ENCODE results near the gene ITPKC.

Gene ITPKC

DNA sequence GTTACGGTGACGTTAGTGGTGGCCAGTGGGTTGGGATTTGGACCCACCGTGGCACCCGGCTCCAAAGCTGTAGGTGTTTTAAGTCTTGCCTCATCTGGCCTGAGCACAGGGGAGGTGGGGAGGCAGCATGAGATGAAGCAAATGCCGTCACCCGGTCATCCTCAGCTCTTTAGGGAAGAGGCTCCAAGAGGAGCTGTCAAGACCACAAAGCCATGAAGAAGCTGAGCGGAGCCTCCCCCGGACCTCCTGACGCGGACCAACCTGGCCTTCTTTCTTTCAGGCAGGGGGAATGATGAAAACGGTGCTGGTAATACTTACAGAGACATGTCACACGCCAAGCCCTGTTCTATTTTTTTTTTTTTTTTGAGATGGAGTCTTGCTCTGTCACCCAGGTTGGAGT lies 26.0 kb downstream of the ITPKC start:
- TF ChIP-seq, protein P1, sequence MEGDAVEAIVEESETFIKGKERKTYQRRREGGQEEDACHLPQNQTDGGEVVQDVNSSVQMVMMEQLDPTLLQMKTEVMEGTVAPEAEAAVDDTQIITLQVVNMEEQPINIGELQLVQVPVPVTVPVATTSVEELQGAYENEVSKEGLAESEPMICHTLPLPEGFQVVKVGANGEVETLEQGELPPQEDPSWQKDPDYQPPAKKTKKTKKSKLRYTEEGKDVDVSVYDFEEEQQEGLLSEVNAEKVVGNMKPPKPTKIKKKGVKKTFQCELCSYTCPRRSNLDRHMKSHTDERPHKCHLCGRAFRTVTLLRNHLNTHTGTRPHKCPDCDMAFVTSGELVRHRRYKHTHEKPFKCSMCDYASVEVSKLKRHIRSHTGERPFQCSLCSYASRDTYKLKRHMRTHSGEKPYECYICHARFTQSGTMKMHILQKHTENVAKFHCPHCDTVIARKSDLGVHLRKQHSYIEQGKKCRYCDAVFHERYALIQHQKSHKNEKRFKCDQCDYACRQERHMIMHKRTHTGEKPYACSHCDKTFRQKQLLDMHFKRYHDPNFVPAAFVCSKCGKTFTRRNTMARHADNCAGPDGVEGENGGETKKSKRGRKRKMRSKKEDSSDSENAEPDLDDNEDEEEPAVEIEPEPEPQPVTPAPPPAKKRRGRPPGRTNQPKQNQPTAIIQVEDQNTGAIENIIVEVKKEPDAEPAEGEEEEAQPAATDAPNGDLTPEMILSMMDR (conservative IDR thresholded peaks at IDR 0.05; ENCODE audit: low read depth, low read length): no peak
- H3K36me3 ChIP-seq (ENCODE audit: insufficient read depth): no peaks in the 10 kb centered on the region
- no peaks in the 10 kb centered on the region for H3K4me1 ChIP-seq (ENCODE audit: low read depth, poor library complexity, severe bottlenecking)
- H3K27ac ChIP-seq: no peak overlapping the region
- no peak overlapping the region for H3K9ac ChIP-seq
- no peak overlapping the region for H2AFZ ChIP-seq (ENCODE audit: low read depth)
- H3K79me2 ChIP-seq (ENCODE audit: insufficient read depth, low read depth): no peaks in the 10 kb centered on the region
- no peaks in the 10 kb centered on the region for H4K20me1 ChIP-seq (ENCODE audit: insufficient read depth)
- no peak overlapping the region for H3K4me2 ChIP-seq
- no peaks in the 10 kb centered on the region for H3K27me3 ChIP-seq (ENCODE audit: insufficient read depth, low read depth)
- no peak overlapping the region for H3K4me3 ChIP-seq (IDR thresholded peaks at IDR 0.05; ENCODE audit: insufficient read depth, low read depth, low read length)

DNA sequence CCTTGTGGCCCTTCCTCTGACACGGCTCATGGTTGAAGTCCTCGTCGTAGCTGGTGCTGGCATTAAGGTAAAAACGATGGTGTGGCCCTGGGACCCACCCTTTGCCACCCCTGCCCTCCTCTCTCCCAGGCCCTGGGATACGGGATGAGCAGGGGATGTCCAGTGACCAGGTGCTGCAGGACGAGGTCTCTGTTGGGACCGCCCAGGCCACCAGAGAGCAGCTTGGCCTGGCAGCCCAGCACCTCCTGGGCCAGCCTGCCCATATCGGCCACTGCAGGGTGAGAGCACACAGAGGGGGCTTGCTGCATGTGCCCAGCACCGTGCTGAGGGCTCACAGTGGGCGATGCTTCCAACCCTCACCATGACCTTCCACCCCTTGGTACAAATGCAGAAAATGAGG lies 27.0 kb downstream of the ITPKC start:
- TF ChIP-seq, protein P1 (conservative IDR thresholded peaks at IDR 0.05; ENCODE audit: low read depth, low read length): no peak
- Histone ChIP-seq H3K27me3 (ENCODE audit: insufficient read depth, low read depth) (no peaks in the 10 kb centered on the region), H3K27ac (no peak overlapping the region), H3K4me2 (no peak overlapping the region), H3K36me3 (ENCODE audit: insufficient read depth) (no peaks in the 10 kb centered on the region), H2AFZ (ENCODE audit: low read depth) (no peak overlapping the region), H3K4me3 (IDR thresholded peaks at IDR 0.05; ENCODE audit: insufficient read depth, low read depth, low read length) (no peak overlapping the region), H3K9ac (no peak overlapping the region), H3K4me1 (ENCODE audit: low read depth, poor library complexity, severe bottlenecking) (peaks cover 3% of the 10 kb centered on the region), H3K79me2 (ENCODE audit: insufficient read depth, low read depth) (no peaks in the 10 kb centered on the region), H4K20me1 (ENCODE audit: insufficient read depth) (no peaks in the 10 kb centered on the region)

DNA sequence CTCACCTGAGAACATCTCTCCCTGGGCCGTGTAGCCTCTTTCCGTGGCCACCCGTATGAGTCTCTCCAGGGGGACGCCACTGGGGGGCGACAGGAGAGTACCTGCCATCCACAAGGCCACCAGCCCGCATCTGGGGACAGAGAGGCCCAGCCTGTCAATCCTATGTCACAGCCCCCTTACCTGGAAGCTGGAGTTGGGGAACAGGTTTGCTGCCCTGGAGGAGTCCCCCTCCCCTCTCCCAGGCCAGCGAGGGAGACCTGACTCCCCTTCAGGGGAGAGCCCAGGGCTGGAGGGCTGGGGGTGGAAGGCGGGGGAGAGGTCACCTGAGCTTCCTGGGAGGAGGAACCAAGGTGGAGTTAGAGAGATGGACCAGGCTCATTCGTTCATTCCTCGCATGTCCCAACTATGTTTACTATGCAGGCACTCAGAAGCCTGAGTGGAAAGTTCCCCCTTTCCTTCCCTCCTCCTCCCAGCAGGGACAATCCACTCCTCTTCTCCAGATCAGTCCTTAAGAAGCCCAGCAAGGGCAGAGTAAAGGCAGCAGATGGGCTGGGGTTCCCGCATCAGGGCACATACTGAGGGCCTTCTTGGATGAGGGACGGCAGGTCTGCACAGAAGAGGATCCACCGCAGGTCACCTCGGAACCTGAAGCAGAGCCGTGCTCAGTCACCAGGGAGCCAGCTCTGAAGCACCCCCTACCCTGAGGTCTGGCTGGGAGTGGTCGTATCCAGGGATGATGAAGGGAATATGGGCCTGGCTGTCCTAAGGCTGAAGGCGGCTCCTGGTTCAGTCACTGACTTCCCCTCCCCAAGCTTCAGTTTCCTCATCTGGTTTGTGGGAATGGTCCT lies 27.9 kb downstream of the ITPKC start:
- Histone ChIP-seq H2AFZ (ENCODE audit: low read depth) (no peak overlapping the region), H3K27me3 (ENCODE audit: insufficient read depth, low read depth) (no peaks in the 10 kb centered on the region), H3K4me2 (no peak overlapping the region), H3K4me1 (ENCODE audit: low read depth, poor library complexity, severe bottlenecking) (peaks cover 10% of the 10 kb centered on the region), H3K36me3 (ENCODE audit: insufficient read depth) (no peaks in the 10 kb centered on the region), H3K79me2 (ENCODE audit: insufficient read depth, low read depth) (no peaks in the 10 kb centered on the region), H3K4me3 (IDR thresholded peaks at IDR 0.05; ENCODE audit: insufficient read depth, low read depth, low read length) (no peak overlapping the region), H3K9ac (no peak overlapping the region), H3K27ac (no peak overlapping the region), H4K20me1 (ENCODE audit: insufficient read depth) (no peaks in the 10 kb centered on the region)
- TF ChIP-seq, protein P1 (conservative IDR thresholded peaks at IDR 0.05; ENCODE audit: low read depth, low read length): no peak

GRCh38 chr19:40745402-40745780 lies 28.5 kb downstream of the ITPKC start:
- Histone ChIP-seq H3K9ac (no peak overlapping the region), H3K27ac (no peak overlapping the region), H3K4me2 (no peak overlapping the region)

More at GRCh38 chr19:40745402-40745780, 28.5 kb downstream of the ITPKC start:
- Histone ChIP-seq H3K36me3 (ENCODE audit: insufficient read depth) (no peaks in the 10 kb centered on the region), H3K79me2 (ENCODE audit: insufficient read depth, low read depth) (no peaks in the 10 kb centered on the region), H2AFZ (ENCODE audit: low read depth) (no peak overlapping the region), H4K20me1 (ENCODE audit: insufficient read depth) (no peaks in the 10 kb centered on the region), H3K4me3 (IDR thresholded peaks at IDR 0.05; ENCODE audit: insufficient read depth, low read depth, low read length) (no peak overlapping the region), H3K4me1 (ENCODE audit: low read depth, poor library complexity, severe bottlenecking) (peaks cover 14% of the 10 kb centered on the region), H3K27me3 (ENCODE audit: insufficient read depth, low read depth) (no peaks in the 10 kb centered on the region)
- TF ChIP-seq, protein P1 (conservative IDR thresholded peaks at IDR 0.05; ENCODE audit: low read depth, low read length): no peak
